Measurements from ENCODE around the gene RBCK1.

DNA sequence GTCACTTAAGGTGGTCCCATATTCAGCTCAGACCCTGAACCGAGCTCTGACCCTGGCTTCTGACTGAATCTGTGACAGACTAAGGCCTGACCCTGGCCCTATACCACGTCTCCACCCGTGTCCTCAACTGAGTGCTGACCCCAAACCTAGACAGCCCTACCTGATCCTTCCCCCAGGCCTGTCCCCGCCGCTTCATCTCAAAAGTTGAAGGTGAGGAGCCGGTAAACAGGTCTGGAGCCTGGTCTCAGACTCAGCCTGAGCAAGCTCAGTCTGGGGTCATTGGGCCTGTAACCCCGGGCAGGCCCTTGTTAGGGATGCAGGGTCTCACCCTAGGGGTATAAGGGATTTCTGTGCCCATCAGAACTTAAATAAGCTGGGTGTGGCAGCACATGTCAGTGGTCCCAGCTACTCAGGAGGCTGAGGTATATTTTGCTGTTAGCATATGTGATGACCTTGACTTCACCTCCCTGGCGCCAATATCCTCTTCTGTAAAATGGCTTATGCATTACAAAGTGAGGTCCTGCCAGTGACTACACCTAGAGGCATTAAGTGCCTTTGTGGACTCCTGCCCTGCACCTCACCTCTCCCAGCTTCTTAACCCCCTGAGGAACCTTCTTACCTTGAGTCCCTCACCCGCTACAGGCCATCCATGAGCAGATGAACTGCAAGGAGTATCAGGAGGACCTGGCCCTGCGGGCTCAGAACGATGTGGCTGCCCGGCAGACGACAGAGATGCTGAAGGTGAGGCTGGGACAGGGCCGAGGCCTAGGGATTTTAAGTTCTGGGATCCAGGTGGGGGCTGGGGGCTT, 20.0 kb downstream of the RBCK1 start:
- TF ChIP-seq, protein P1, sequence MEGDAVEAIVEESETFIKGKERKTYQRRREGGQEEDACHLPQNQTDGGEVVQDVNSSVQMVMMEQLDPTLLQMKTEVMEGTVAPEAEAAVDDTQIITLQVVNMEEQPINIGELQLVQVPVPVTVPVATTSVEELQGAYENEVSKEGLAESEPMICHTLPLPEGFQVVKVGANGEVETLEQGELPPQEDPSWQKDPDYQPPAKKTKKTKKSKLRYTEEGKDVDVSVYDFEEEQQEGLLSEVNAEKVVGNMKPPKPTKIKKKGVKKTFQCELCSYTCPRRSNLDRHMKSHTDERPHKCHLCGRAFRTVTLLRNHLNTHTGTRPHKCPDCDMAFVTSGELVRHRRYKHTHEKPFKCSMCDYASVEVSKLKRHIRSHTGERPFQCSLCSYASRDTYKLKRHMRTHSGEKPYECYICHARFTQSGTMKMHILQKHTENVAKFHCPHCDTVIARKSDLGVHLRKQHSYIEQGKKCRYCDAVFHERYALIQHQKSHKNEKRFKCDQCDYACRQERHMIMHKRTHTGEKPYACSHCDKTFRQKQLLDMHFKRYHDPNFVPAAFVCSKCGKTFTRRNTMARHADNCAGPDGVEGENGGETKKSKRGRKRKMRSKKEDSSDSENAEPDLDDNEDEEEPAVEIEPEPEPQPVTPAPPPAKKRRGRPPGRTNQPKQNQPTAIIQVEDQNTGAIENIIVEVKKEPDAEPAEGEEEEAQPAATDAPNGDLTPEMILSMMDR (conservative IDR thresholded peaks at IDR 0.05; ENCODE audit: low read depth, low read length) = no peak
- no peak for TF ChIP-seq EZH2 (IDR thresholded peaks at IDR 0.05; ENCODE audit: low read length, unreplicated experiment)
- no peak for TF ChIP-seq EZH2phosphoT487 (IDR thresholded peaks at IDR 0.05; ENCODE audit: borderline replicate concordance, low read length)
